ENCODE data around the gene STK38. TPM values are rescaled to one million over a fixed set of nuclear protein-coding genes. Genes with fewer than 3 reads are reported as not detected.
A peak's percentile ranks its signal among the peaks of the same experiment; 100 is the strongest.
"Not testable (repeated sequence)": the region's sequence is repeated elsewhere in the genome, so short reads cannot be mapped to it uniquely, and the experiment has no call there.

Gene STK38
- polyA plus RNA-seq, 2 of the 4 experiments (the other 2 are of a cell fraction): 30.0 to 30.9 TPM

DNA sequence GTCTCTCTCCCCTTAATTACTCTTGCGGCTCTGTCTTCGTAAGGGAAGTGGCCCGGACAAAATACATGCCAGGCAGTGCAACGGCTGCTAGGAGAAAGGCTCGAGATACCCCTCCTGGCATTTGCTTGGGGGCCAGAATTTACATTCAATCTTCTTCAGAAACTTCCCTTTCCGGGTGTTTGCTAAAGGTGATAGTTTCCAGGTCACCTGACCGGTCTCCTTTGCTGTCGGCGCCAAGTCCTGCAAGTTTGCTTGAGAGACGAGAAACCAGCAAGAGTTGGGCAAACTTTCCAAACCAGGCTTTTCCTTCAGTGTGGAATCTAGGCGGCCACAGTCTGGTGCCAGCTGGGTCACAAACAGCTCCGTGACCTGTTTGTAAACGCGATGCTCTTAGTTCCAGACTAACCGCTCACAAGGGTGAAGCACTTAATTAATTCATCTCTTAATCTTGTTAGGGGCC is 46.3 kb upstream of the STK38 start:
- H3K9me3 ChIP-seq: no peaks in the 10 kb centered on the region
- 3% methylated on average over 15 of the region's 15 CpGs for WGBS (ENCODE audit: missing lambda C conversion rate)
- FAIRE-seq: no peak
- peaks cover 36% of the 10 kb centered on the region for H3K4me1 ChIP-seq
- DNase-seq (ENCODE audit: low read depth in 1 of 2, low spot score in 1 of 2): peak in 1 of 2 experiments; percentile 75
- peak overlapping the region; percentile 81 to 92 for H3K27ac ChIP-seq
- peak overlapping the region; percentile 44 for H3K4me3 ChIP-seq
- CTCF ChIA-PET: interaction anchor here (1.5 kb wide), 1 partner anchor 14 kb away, joined by 4 read pairs; no protein-coding TSS in a partner anchor
- POLR2A ChIA-PET: interaction anchor here (0.6 to 1.8 kb wide), 4 partner anchors 10 to 170 kb away, joined by 3 to 6 read pairs (median 4); no protein-coding TSS in a partner anchor
- ATAC-seq: peak; percentile 59 to 65
- TF ChIP-seq RNF2 (IDR thresholded peaks at IDR 0.05; ENCODE audit: borderline replicate concordance, low read depth) (no peak), GATA3 (IDR thresholded peaks at IDR 0.05; ENCODE audit: borderline replicate concordance) (no peak)
- TF ChIP-seq, protein P1, sequence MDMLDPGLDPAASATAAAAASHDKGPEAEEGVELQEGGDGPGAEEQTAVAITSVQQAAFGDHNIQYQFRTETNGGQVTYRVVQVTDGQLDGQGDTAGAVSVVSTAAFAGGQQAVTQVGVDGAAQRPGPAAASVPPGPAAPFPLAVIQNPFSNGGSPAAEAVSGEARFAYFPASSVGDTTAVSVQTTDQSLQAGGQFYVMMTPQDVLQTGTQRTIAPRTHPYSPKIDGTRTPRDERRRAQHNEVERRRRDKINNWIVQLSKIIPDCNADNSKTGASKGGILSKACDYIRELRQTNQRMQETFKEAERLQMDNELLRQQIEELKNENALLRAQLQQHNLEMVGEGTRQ (IDR thresholded peaks at IDR 0.05): peak; percentile 62
- H3K4me2 ChIP-seq: peak overlapping the region; percentile 96

DNA sequence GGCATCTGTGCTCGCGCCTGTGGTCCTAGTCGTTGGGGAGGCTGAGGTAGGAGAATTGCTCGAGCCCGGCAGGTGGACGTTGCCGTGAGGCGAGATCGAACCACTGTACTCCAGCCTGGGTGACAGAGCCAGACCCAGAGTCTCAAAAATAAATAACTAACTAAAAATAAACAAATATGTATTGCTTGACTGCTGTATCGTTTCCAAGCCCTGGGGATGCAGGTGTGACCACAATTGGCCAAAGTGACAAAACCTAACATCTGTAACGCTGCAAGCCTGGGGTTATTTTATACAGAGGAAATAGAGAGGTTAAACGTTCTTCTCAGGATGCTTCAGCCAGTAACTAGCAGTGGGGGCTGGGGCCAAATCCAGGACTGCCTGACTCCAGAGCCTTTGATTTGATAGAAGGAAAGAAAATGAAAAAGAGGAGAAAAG is 45.0 kb upstream of the STK38 start:
- FAIRE-seq: no peak
- Histone ChIP-seq H3K4me3 (no peak overlapping the region), H3K9me3 (no peaks in the 10 kb centered on the region), H3K27ac (peak overlapping the region; percentile 81 to 92; a peak in 4 of 6 replicates), H3K4me1 (peaks cover 22% of the 10 kb centered on the region), H3K4me2 (peak overlapping the region; percentile 96; the same call in 2 of the 3 replicates)
- 87% methylated on average over 12 of the region's 12 CpGs for WGBS (ENCODE audit: missing lambda C conversion rate)
- TF ChIP-seq HEYL (CRISPR knock-in tag; IDR thresholded peaks at IDR 0.05): no peak
- POLR2A ChIA-PET: interaction anchor here (1.8 kb wide), 1 partner anchor 169 kb away, joined by 5 read pairs; no protein-coding TSS in a partner anchor
- DNase-seq (ENCODE audit: low read depth in 1 of 2, low spot score in 1 of 2): no peak
- CTCF ChIA-PET: no interaction called here
- no peak for ATAC-seq

DNA sequence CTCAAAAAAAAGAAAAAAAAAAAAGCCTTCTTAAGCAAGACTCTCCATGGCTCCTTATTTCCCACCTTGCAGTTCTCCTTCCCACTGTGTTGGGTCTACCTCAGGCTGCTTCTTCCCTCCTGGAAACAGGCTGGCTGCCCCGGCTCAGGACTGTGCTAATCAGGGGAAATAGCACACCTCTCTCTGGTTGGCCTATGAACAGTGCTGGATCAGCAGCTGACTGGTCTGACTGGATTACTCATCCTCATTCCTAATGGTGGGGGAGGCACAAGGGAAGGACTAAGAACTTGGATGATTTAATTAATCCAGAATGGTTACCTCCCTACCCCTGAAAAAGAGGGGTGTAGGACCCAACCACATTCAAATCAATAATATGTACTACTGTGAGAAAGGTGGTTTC is 43.0 kb upstream of the STK38 start:
- peak overlapping the region in 1 of 2 experiments; percentile 43; a peak in 1 of 6 replicates for H3K27ac ChIP-seq
- peaks cover 20% of the 10 kb centered on the region for H3K4me1 ChIP-seq
- ATAC-seq (peak; percentile 28; a peak in 2 of 6 replicates), DNase-seq (ENCODE audit: low read depth in 1 of 2, low spot score in 1 of 2) (no peak), FAIRE-seq (no peak)
- no peak for TF ChIP-seq ZNF302 (CRISPR knock-in tag; IDR thresholded peaks at IDR 0.05)
- TF ChIP-seq FOSL2 (IDR thresholded peaks at IDR 0.05): no peak
- peak; percentile 24; the same call in 1 of the 2 replicates for TF ChIP-seq FOSL2 (CRISPR knock-in tag; IDR thresholded peaks at IDR 0.05)
- TF ChIP-seq MAFK (IDR thresholded peaks at IDR 0.05; ENCODE audit: partially characterized antibody): peak; percentile 16
- H3K4me3 ChIP-seq: no peak overlapping the region
- H3K4me2 ChIP-seq: 0 out of 3 replicates have a peak overlapping the region, but pooled peaks have one; percentile 7
- 13% methylated on average over 1 of the region's 1 CpG for WGBS (ENCODE audit: missing lambda C conversion rate)
- CTCF ChIA-PET: interaction anchor here (1.8 kb wide), 1 partner anchor 11 kb away, joined by 5 read pairs; no protein-coding TSS in a partner anchor
- POLR2A ChIA-PET: no interaction called here
- H3K9me3 ChIP-seq: no peaks in the 10 kb centered on the region

DNA sequence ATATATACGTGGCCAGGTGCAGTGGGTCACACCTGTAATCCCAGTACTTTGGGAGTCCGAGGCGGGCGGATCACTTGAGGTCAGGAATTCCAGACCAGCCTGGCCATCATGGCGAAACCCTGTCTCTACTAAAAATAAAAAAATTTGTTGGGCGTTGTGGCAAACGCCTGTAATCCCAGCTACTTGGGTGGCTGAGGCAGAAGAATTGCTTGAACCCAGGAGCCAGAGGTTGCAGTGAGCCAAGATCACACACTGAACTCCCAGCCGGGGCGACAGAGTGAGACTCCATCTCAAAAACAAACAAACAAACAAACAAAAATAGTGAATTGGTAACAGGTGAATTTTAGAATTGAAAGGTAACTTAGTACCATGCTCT is 41.7 kb upstream of the STK38 start:
- H3K4me2 ChIP-seq; POLR2A ChIA-PET; H3K4me3 ChIP-seq; DNase-seq (ENCODE audit: low read depth in 1 of 2, low spot score in 1 of 2); ATAC-seq; H3K9me3 ChIP-seq; H3K27ac ChIP-seq; FAIRE-seq: not testable (repeated sequence)
- CTCF ChIA-PET: interaction anchor here (1.1 kb wide), 1 partner anchor 20 kb away, joined by 3 read pairs; no protein-coding TSS in a partner anchor
- whole genome bisulfite sequencing (ENCODE audit: missing lambda C conversion rate): 89% methylated on average over 9 of the region's 9 CpGs
- H3K4me1 ChIP-seq: peaks cover 20% of the 10 kb centered on the region

DNA sequence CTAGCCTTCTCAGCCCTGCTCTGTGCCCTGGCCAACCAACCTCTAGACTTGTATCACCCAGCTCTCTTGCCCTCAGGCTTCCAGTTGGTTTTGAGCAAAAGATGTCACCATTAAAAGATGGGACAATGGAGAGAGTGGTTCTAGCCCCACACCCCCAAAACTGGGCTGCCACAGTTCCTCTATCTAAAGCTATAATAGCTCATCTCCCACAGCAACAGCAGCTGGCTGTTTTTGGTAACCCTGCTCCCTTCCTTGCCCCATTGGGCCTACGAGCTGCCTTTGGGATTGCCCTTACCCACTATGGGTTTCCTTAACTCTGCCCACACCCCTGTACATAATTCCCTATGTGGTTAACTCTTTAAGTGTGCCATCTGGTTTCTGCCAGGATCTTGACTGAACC is 39.3 kb upstream of the STK38 start:
- POLR2A ChIA-PET: interaction anchor here (0.5 kb wide), 1 partner anchor 10 kb away, joined by 5 read pairs; no protein-coding TSS in a partner anchor
- TF ChIP-seq JUNB (IDR thresholded peaks at IDR 0.05) (no peak), MAFK (IDR thresholded peaks at IDR 0.05; ENCODE audit: partially characterized antibody) (no peak), CHD2 (IDR thresholded peaks at IDR 0.05; ENCODE audit: low read length, partially characterized antibody) (no peak), FOSB (CRISPR knock-in tag; IDR thresholded peaks at IDR 0.05) (no peak), HEYL (CRISPR knock-in tag; IDR thresholded peaks at IDR 0.05) (no peak), CEBPB (IDR thresholded peaks at IDR 0.05) (no peak), CHD4 (IDR thresholded peaks at IDR 0.05; ENCODE audit: borderline replicate concordance) (no peak), ZSCAN20 (CRISPR knock-in tag; IDR thresholded peaks at IDR 0.05) (no peak), NPAS2 (CRISPR knock-in tag; IDR thresholded peaks at IDR 0.05; ENCODE audit: borderline replicate concordance) (no peak), CBX8 (IDR thresholded peaks at IDR 0.05) (no peak), ZNF302 (CRISPR knock-in tag; IDR thresholded peaks at IDR 0.05) (no peak), KDM5A (IDR thresholded peaks at IDR 0.05) (no peak), RAD21 (conservative IDR thresholded peaks at IDR 0.05 in 1 of 2, IDR thresholded peaks at IDR 0.05 in 1 of 2) (no peak)
- TF ChIP-seq, protein P2, sequence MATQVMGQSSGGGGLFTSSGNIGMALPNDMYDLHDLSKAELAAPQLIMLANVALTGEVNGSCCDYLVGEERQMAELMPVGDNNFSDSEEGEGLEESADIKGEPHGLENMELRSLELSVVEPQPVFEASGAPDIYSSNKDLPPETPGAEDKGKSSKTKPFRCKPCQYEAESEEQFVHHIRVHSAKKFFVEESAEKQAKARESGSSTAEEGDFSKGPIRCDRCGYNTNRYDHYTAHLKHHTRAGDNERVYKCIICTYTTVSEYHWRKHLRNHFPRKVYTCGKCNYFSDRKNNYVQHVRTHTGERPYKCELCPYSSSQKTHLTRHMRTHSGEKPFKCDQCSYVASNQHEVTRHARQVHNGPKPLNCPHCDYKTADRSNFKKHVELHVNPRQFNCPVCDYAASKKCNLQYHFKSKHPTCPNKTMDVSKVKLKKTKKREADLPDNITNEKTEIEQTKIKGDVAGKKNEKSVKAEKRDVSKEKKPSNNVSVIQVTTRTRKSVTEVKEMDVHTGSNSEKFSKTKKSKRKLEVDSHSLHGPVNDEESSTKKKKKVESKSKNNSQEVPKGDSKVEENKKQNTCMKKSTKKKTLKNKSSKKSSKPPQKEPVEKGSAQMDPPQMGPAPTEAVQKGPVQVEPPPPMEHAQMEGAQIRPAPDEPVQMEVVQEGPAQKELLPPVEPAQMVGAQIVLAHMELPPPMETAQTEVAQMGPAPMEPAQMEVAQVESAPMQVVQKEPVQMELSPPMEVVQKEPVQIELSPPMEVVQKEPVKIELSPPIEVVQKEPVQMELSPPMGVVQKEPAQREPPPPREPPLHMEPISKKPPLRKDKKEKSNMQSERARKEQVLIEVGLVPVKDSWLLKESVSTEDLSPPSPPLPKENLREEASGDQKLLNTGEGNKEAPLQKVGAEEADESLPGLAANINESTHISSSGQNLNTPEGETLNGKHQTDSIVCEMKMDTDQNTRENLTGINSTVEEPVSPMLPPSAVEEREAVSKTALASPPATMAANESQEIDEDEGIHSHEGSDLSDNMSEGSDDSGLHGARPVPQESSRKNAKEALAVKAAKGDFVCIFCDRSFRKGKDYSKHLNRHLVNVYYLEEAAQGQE (IDR thresholded peaks at IDR 0.05): no peak
- TF ChIP-seq, protein P3, sequence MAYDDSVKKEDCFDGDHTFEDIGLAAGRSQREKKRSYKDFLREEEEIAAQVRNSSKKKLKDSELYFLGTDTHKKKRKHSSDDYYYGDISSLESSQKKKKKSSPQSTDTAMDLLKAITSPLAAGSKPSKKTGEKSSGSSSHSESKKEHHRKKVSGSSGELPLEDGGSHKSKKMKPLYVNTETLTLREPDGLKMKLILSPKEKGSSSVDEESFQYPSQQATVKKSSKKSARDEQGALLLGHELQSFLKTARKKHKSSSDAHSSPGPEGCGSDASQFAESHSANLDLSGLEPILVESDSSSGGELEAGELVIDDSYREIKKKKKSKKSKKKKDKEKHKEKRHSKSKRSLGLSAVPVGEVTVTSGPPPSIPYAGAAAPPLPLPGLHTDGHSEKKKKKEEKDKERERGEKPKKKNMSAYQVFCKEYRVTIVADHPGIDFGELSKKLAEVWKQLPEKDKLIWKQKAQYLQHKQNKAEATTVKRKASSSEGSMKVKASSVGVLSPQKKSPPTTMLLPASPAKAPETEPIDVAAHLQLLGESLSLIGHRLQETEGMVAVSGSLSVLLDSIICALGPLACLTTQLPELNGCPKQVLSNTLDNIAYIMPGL (CRISPR knock-in tag; IDR thresholded peaks at IDR 0.05; ENCODE audit: borderline replicate concordance): no peak

More for the DNA sequence above, 39.3 kb upstream of the STK38 start:
- no peak overlapping the region for H3K4me2 ChIP-seq
- no peak overlapping the region for H3K4me3 ChIP-seq
- FAIRE-seq: no peak
- CTCF ChIA-PET: interaction anchor here (1.2 kb wide), 1 partner anchor 28 kb away, joined by 4 read pairs; no protein-coding TSS in a partner anchor
- H3K9me3 ChIP-seq: no peaks in the 10 kb centered on the region
- WGBS (ENCODE audit: missing lambda C conversion rate): 76% methylated on average over 1 of the region's 1 CpG
- H3K4me1 ChIP-seq: peaks cover 7% of the 10 kb centered on the region; the same call in 1 of the 3 replicates
- no peak for ATAC-seq
- DNase-seq (ENCODE audit: low read depth in 1 of 2, low spot score in 1 of 2): no peak
- H3K27ac ChIP-seq: no peak overlapping the region

Measured in A549 (cell line).